Measurements from ENCODE around the gene PTK6. TPM values are rescaled to one million over a fixed set of nuclear protein-coding genes. Genes with fewer than 3 reads are reported as not detected.

PTK6 gene
- total and polyA plus RNA-seq, 2 donors (not counting 1 experiment from before 2014, with no cell fraction given): 0.17 TPM; not detected in 1

- Histone ChIP-seq H3K79me2 (ENCODE audit: control insufficient read depth, insufficient read depth, low read length) (no peaks in the 10 kb centered on the region), H3K4me3 (replicated peaks in 1 of 4; ENCODE audit: control extremely low read depth in 1 of 4, insufficient read depth in 1 of 4, low read depth in 3 of 4, low read length in 4 of 4) (no peak overlapping the region), H4K20me1 (ENCODE audit: control insufficient read depth, extremely low read depth, insufficient read depth, low read length) (no peaks in the 10 kb centered on the region), H3K27ac (ENCODE audit: insufficient read depth, low read length) (no peak overlapping the region), H2AFZ (ENCODE audit: low read length) (no peak overlapping the region), H3K4me1 (ENCODE audit: control insufficient read depth, extremely low read depth, insufficient read depth, low read length) (no peaks in the 10 kb centered on the region), H3K9me3 (ENCODE audit: control insufficient read depth, insufficient read depth, low read depth, low read length) (no peaks in the 10 kb centered on the region), H3K27me3 (ENCODE audit: control insufficient read depth, insufficient read depth, low read length) (no peaks in the 10 kb centered on the region), H3K9ac (ENCODE audit: insufficient read depth, low read length) (no peak overlapping the region), H3K36me3 (ENCODE audit: control insufficient read depth, insufficient read depth, low read length) (no peaks in the 10 kb centered on the region), H3K4me2 (ENCODE audit: extremely low read depth, insufficient read depth, low read length) (no peak overlapping the region)
- TF ChIP-seq CTCF (conservative IDR thresholded peaks at IDR 0.05 in 1 of 2, IDR thresholded peaks at IDR 0.05 in 1 of 2; ENCODE audit: low read depth in 1 of 2, low read length in 2 of 2) (no peak), EZH2 (IDR thresholded peaks at IDR 0.05; ENCODE audit: low read length, missing control alignments) (no peak)
- no peak for DNase-seq (ENCODE audit: low read depth in 2 of 2)
These were observed 24.0 kb downstream of the PTK6 start for GRCh38 chr20:63513207-63513606.

DNA sequence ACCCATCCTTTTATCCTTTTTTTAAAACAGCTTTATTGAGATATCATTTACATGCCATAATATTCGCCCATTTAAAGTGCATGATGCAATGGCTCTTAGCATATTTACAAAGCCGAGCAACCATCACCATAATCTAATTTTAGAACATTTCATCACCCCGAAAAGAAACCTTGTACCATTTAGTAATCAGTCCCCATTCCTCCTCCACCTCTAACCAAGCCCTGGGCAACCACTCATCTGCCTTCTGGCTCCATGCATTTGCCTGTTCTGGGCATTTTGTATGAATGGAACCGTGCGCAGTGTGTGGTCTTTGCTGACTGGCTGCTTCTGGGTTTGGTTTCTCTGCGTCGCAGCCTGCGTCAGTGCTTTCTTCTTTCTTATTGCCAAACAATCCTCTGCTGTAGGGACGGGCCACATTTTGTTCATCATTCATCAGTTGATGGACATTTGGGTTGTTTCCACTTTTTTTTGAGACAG is 28.1 kb downstream of the PTK6 start:
- Histone ChIP-seq H4K20me1 (ENCODE audit: control insufficient read depth, extremely low read depth, insufficient read depth, low read length) (no peaks in the 10 kb centered on the region), H3K4me1 (ENCODE audit: control insufficient read depth, extremely low read depth, insufficient read depth, low read length) (no peaks in the 10 kb centered on the region), H3K27ac (ENCODE audit: insufficient read depth, low read length) (no peak overlapping the region), H3K27me3 (ENCODE audit: control insufficient read depth, insufficient read depth, low read length) (peaks cover 2% of the 10 kb centered on the region), H3K9me3 (ENCODE audit: control insufficient read depth, insufficient read depth, low read depth, low read length) (no peaks in the 10 kb centered on the region), H3K9ac (ENCODE audit: insufficient read depth, low read length) (no peak overlapping the region), H3K4me3 (replicated peaks in 1 of 4; ENCODE audit: control extremely low read depth in 1 of 4, insufficient read depth in 1 of 4, low read depth in 3 of 4, low read length in 4 of 4) (no peak overlapping the region), H3K79me2 (ENCODE audit: control insufficient read depth, insufficient read depth, low read length) (no peaks in the 10 kb centered on the region), H3K36me3 (ENCODE audit: control insufficient read depth, insufficient read depth, low read length) (no peaks in the 10 kb centered on the region), H2AFZ (ENCODE audit: low read length) (no peak overlapping the region), H3K4me2 (ENCODE audit: extremely low read depth, insufficient read depth, low read length) (no peak overlapping the region)
- DNase-seq (ENCODE audit: low read depth in 2 of 2): no peak
- TF ChIP-seq CTCF (conservative IDR thresholded peaks at IDR 0.05 in 1 of 2, IDR thresholded peaks at IDR 0.05 in 1 of 2; ENCODE audit: low read depth in 1 of 2, low read length in 2 of 2) (no peak), EZH2 (IDR thresholded peaks at IDR 0.05; ENCODE audit: low read length, missing control alignments) (no peak)

DNA sequence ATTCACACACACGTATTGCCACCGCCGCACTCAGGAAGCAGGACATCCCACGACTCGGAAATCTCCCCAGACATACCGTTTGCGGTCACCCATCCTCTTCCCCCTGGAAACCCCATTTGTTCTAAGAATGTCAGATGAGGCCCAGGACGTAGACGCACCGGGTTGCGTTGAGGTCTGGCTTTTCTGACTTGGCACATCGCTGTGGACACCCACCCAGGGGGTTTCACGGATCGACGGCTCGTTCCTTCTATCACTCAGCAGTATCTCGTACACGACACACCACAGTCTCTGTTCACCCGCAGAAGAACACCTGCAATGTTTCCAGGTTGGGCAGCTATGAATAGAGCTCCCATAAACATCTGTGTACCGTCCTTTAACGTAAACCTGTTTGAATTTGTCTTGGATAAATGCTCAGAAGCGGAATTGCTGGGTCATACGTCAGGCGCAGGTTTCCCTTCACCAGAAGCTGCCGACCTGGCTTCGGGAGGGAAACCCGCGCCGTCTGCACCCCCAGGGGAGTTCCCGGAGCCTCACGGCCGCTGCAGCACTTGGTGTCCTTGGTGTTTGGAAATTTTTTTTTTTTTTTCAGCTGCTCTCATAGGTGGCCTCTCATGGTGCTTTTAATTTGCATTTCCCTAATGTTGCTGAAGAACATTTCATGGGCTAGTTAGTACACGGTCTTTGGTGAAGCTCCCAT is 29.0 kb downstream of the PTK6 start:
- Histone ChIP-seq H3K27me3 (ENCODE audit: control insufficient read depth, insufficient read depth, low read length) (peaks cover 2% of the 10 kb centered on the region), H3K4me3 (replicated peaks in 1 of 4; ENCODE audit: control extremely low read depth in 1 of 4, insufficient read depth in 1 of 4, low read depth in 3 of 4, low read length in 4 of 4) (no peak overlapping the region)
- no peak for TF ChIP-seq EZH2 (IDR thresholded peaks at IDR 0.05; ENCODE audit: low read length, missing control alignments)

More for the DNA sequence above, 29.0 kb downstream of the PTK6 start:
- Histone ChIP-seq H3K9me3 (ENCODE audit: control insufficient read depth, insufficient read depth, low read depth, low read length) (no peaks in the 10 kb centered on the region), H3K4me2 (ENCODE audit: extremely low read depth, insufficient read depth, low read length) (no peak overlapping the region), H2AFZ (ENCODE audit: low read length) (no peak overlapping the region), H3K36me3 (ENCODE audit: control insufficient read depth, insufficient read depth, low read length) (no peaks in the 10 kb centered on the region), H3K27ac (ENCODE audit: insufficient read depth, low read length) (no peak overlapping the region), H3K79me2 (ENCODE audit: control insufficient read depth, insufficient read depth, low read length) (no peaks in the 10 kb centered on the region), H3K9ac (ENCODE audit: insufficient read depth, low read length) (no peak overlapping the region), H4K20me1 (ENCODE audit: control insufficient read depth, extremely low read depth, insufficient read depth, low read length) (no peaks in the 10 kb centered on the region), H3K4me1 (ENCODE audit: control insufficient read depth, extremely low read depth, insufficient read depth, low read length) (no peaks in the 10 kb centered on the region)
- DNase-seq (ENCODE audit: low read depth in 2 of 2): no peak

Measured in fibroblast of lung (primary cell).